ENCODE results near the gene AFF3. TPM values are rescaled to one million over a fixed set of nuclear protein-coding genes. Genes with fewer than 3 reads are reported as not detected.

The AFF3 gene
- total RNA-seq, 1 donor from 2014 or later: 44.6 TPM

GRCh38 chr2:99545066-99545465 lies 597.3 kb downstream of the AFF3 start:
- H3K27me3 ChIP-seq: no peaks in the 10 kb centered on the region
- no peak for TF ChIP-seq CTCF (IDR thresholded peaks at IDR 0.05)
- no peaks in the 10 kb centered on the region for H3K36me3 ChIP-seq
- intact Hi-C loops (cut with DNase I): no loop called here
- ATAC-seq (peak; percentile 32), DNase-seq (no peak)
- no peak overlapping the region for H3K4me3 ChIP-seq
- H3K27ac ChIP-seq: no peak overlapping the region
- H3K4me1 ChIP-seq: no peaks in the 10 kb centered on the region
- no peaks in the 10 kb centered on the region for H3K9me3 ChIP-seq

- H3K27ac ChIP-seq: no peak overlapping the region
- DNase-seq (no peak), ATAC-seq (peak; percentile 51)
- no peak overlapping the region for H3K4me3 ChIP-seq
- intact Hi-C loops (cut with DNase I): no loop called here
- no peaks in the 10 kb centered on the region for H3K27me3 ChIP-seq
- TF ChIP-seq CTCF (IDR thresholded peaks at IDR 0.05): no peak
- H3K36me3 ChIP-seq: no peaks in the 10 kb centered on the region
- H3K4me1 ChIP-seq: no peaks in the 10 kb centered on the region
- H3K9me3 ChIP-seq: no peaks in the 10 kb centered on the region
These were observed 597.8 kb downstream of the AFF3 start for GRCh38 chr2:99544608-99545007.

- no peak for DNase-seq
- no peaks in the 10 kb centered on the region for H3K36me3 ChIP-seq
- ATAC-seq: no peak
These were observed 599.1 kb downstream of the AFF3 start for GRCh38 chr2:99543247-99543646.

GRCh38 chr2:99537910-99538485 lies 604.4 kb downstream of the AFF3 start:
- Histone ChIP-seq H3K4me1 (no peaks in the 10 kb centered on the region), H3K27ac (no peak overlapping the region), H3K27me3 (no peaks in the 10 kb centered on the region), H3K36me3 (no peaks in the 10 kb centered on the region), H3K4me3 (no peak overlapping the region), H3K9me3 (no peaks in the 10 kb centered on the region)
- intact Hi-C loops (cut with DNase I): no loop called here
- no peak for DNase-seq
- no peak for TF ChIP-seq CTCF (IDR thresholded peaks at IDR 0.05)
- no peak for ATAC-seq

More at GRCh38 chr2:99543247-99543646, 599.1 kb downstream of the AFF3 start:
- no peaks in the 10 kb centered on the region for H3K4me1 ChIP-seq
- TF ChIP-seq CTCF (IDR thresholded peaks at IDR 0.05): no peak
- H3K27ac ChIP-seq: no peak overlapping the region
- H3K27me3 ChIP-seq: no peaks in the 10 kb centered on the region
- no peak overlapping the region for H3K4me3 ChIP-seq
- intact Hi-C loops (cut with DNase I): no loop called here
- H3K9me3 ChIP-seq: no peaks in the 10 kb centered on the region

GRCh38 chr2:99524056-99524455 lies 618.3 kb downstream of the AFF3 start:
- H3K27ac ChIP-seq: no peak overlapping the region
- no peaks in the 10 kb centered on the region for H3K36me3 ChIP-seq
- no peak for DNase-seq
- TF ChIP-seq CTCF (IDR thresholded peaks at IDR 0.05): no peak
- intact Hi-C loops (cut with DNase I): no loop called here
- no peaks in the 10 kb centered on the region for H3K9me3 ChIP-seq
- no peak for ATAC-seq
- no peaks in the 10 kb centered on the region for H3K27me3 ChIP-seq
- H3K4me3 ChIP-seq: no peak overlapping the region
- no peaks in the 10 kb centered on the region for H3K4me1 ChIP-seq

- DNase-seq: no peak
- no peak overlapping the region for H3K4me3 ChIP-seq
- ATAC-seq: no peak
- intact Hi-C loops (cut with DNase I): no loop called here
- no peaks in the 10 kb centered on the region for H3K36me3 ChIP-seq
- no peaks in the 10 kb centered on the region for H3K9me3 ChIP-seq
- no peak overlapping the region for H3K27ac ChIP-seq
- no peaks in the 10 kb centered on the region for H3K4me1 ChIP-seq
- no peak for TF ChIP-seq CTCF (IDR thresholded peaks at IDR 0.05)
- no peaks in the 10 kb centered on the region for H3K27me3 ChIP-seq
These were observed 620.2 kb downstream of the AFF3 start for GRCh38 chr2:99522157-99522556.
